Lower leg skin (tissue), 4 donors: ENCODE data around the gene HOXC4. TPM values are rescaled to one million over a fixed set of nuclear protein-coding genes. Genes with fewer than 3 reads are reported as not detected.

Source experiments
- DNase-seq, 2 donors: peaks; one replicate each; pipeline ENCODE4 v3.0.0-alpha.2; 2019; ENCODE audit warnings: low spot score in 2 of 2
- H3K4me3 ChIP-seq: fragments of 200-600 bp; sonication (generic); 2 replicates; pipeline ENCODE4 v1.5.1; 2017; ENCODE audit warnings: mild to moderate bottlenecking, low read depth; ENCODE audit not compliant: poor library complexity, severe bottlenecking
- POLR2A ChIP-seq, 2 donors: fragments of 450-650 bp; IDR thresholded peaks; one replicate each; pipeline ENCODE4 v1.6.1; 2016 to 2017; ENCODE audit warnings: antibody characterized with exemption in 2 of 2, mild to moderate bottlenecking in 1 of 2, moderate library complexity in 1 of 2
- WGBS, 2 donors: methylation state at CpG; one replicate each; pipeline ENCODE4 v1.1.5; 2018; 5-methylcytosine and 5-hydroxymethylcytosine counted together
- intact Hi-C: fragments of 100-400 bp; cut with DNase I; formaldehyde crosslinking; loops from one replicate; pipeline ENCODE4 v1.15.0; 2023; ENCODE audit warnings: low total_unique reads
- total RNA-seq, 4 donors: library from RNA; depleted of rRNA; stranded (reverse); fragments of >200 nt; gene quantifications; one replicate each; pipeline ENCODE4 v1.1.0, GENCODE V29; 2016
- TF ChIP-seq, protein P1 (sequence below), 3 donors: fragments of 450-650 bp; IDR thresholded peaks; one replicate each; pipeline ENCODE4 v1.5.1; 2016; ENCODE audit warnings: antibody characterized with exemption in 3 of 3, mild to moderate bottlenecking in 3 of 3, moderate library complexity in 2 of 3

The HOXC4 gene
- total RNA-seq, 4 donors from 2014 or later = 1.7 to 6.1 (median 3.2) TPM

DNA sequence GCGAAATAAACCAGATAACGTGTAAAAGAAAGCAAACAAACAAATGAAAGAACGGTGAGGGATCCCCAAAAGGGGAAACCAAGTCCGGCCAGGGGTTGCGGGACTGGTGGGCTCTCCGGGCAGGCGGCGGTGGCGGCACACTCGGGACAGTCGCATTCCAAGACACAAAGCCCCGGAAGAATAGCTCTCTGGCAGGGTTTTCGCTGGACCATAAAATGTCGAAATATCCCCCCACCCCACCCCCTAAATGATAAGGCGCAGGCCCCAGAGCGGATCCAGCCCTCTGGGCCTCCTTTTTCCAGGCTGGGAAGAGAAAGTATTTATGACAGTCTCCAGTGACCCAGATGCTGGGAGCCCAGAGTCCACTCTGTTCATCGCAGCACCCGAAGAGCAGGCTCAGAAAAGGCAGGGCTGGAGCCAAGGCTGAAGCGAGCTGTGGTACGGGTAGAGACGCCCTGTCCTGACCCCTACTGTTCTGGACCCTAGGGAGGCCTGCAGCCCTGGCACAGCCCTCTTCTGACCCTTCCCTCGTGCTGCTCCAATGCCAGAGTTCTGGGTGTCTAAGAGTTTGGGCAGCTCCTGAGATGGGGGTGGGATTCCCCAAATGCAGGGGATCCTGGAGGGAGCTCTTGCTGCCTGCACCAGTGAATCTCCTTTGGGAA, 46.9 kb upstream of the HOXC4 start:
- TF ChIP-seq, protein P1, sequence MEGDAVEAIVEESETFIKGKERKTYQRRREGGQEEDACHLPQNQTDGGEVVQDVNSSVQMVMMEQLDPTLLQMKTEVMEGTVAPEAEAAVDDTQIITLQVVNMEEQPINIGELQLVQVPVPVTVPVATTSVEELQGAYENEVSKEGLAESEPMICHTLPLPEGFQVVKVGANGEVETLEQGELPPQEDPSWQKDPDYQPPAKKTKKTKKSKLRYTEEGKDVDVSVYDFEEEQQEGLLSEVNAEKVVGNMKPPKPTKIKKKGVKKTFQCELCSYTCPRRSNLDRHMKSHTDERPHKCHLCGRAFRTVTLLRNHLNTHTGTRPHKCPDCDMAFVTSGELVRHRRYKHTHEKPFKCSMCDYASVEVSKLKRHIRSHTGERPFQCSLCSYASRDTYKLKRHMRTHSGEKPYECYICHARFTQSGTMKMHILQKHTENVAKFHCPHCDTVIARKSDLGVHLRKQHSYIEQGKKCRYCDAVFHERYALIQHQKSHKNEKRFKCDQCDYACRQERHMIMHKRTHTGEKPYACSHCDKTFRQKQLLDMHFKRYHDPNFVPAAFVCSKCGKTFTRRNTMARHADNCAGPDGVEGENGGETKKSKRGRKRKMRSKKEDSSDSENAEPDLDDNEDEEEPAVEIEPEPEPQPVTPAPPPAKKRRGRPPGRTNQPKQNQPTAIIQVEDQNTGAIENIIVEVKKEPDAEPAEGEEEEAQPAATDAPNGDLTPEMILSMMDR (IDR thresholded peaks at IDR 0.05) = no peak
- no peak overlapping the region for H3K4me3 ChIP-seq
- 44 to 52% methylated on average over 22 of the region's 22 CpGs for WGBS, 2 donors
- intact Hi-C loops = loop anchor here (2.0 kb wide), 1 partner anchor 196 kb away; no protein-coding TSS in a partner anchor
- no peak for DNase-seq

DNA sequence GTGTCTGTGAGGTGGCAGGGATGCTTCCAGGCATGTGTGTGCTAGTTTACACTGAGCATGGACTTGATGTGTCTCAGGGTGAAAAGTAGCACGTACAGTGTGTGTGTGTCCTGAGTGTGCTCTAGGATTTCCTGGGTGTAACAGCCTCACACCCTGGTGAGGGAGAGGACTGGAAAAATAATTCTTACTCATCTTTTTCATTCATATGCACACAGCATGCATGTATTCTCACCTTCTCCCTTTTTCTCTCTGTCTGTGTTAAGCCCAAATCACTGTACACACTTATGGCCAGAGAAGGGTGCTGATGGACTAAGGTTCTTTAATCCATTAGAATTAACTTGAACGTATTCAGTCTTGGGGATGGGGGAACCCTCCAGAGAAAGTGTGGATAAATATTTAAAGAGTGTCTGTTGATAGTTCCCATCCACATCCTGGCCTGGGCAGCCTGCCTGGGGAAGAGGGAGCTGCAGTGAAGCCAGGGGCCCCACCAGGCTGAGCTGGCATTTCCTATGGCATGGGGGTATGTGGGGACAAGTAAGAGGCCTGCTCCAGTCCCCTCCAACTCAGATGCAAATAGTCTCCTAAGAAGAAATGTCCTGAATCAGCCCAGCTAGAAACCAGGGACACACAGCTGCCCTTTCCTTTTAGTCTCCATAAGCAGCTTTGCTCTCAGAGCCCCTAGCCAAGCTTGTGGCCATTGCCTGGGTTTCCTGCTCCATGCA, 45.9 kb upstream of the HOXC4 start:
- no peak for DNase-seq
- no peak for TF ChIP-seq POLR2A (IDR thresholded peaks at IDR 0.05)
- TF ChIP-seq, protein P1 (IDR thresholded peaks at IDR 0.05) = no peak
- intact Hi-C loops = loop anchor here (2.0 kb wide), 1 partner anchor 195 kb away; no protein-coding TSS in a partner anchor
- 43 to 52% methylated on average over 2 of the region's 2 CpGs for WGBS, 2 donors
- H3K4me3 ChIP-seq = no peak overlapping the region

DNA sequence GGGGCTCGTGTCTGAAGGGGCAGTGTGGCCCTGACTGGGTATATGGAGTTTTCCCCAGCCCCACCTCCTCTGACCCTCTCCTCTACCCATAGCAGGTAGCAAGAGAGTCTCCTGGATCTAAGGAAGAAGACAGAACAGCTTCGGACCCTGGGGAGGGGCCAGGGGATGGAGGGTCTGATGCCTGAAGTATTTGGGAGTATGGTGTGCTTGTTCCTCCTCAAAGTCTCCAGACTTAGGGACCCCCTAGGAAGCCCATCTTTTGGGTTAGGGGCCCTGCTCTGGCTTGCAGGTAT, 45.4 kb upstream of the HOXC4 start:
- DNase-seq = no peak
- WGBS, 2 donors = 27 to 56% methylated on average over 2 of the region's 2 CpGs
- no peak overlapping the region for H3K4me3 ChIP-seq
- no peak for TF ChIP-seq POLR2A (IDR thresholded peaks at IDR 0.05)
- TF ChIP-seq, protein P1 (IDR thresholded peaks at IDR 0.05) = no peak
- intact Hi-C loops = no loop called here

DNA sequence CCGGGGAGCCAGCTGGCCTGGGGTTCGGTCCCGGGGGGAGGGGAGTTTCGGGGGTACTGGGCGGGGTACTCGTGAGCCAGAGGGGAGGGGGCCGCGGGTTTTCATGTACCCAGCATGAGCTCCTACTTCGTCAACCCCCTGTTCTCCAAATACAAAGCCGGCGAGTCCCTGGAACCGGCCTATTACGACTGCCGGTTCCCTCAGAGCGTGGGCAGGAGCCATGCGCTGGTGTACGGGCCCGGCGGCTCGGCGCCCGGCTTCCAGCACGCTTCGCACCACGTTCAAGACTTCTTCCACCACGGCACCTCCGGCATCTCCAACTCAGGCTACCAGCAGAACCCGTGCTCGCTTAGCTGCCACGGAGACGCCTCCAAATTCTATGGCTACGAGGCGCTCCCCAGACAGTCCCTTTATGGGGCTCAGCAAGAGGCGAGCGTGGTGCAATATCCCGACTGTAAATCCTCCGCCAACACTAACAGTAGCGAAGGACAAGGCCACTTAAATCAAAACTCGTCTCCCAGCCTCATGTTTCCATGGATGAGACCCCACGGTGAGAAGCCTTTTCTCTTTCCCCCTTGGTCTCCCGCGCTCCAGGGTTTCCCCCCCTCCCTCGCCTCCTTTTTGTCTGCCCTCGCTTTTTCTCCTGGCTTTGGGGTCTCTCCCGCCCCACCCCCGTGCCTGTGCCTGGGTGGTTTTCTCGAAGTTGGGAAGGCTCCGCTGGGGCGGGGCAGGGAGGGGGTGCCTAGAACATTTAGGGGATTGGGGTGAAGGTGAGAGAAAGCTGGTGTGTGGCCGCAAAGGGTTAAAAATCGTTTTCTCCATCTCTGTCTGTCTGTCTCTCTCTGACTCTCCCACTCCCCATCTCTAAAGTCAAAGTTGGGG, 44.2 kb upstream of the HOXC4 start:
- TF ChIP-seq, protein P1 (IDR thresholded peaks at IDR 0.05) = no peak
- TF ChIP-seq POLR2A (IDR thresholded peaks at IDR 0.05) = no peak
- DNase-seq = no peak
- no peak overlapping the region for H3K4me3 ChIP-seq
- WGBS, 2 donors = 8 to 12% methylated on average over 37 to 51 of the region's 51 CpGs
- intact Hi-C loops = no loop called here

DNA sequence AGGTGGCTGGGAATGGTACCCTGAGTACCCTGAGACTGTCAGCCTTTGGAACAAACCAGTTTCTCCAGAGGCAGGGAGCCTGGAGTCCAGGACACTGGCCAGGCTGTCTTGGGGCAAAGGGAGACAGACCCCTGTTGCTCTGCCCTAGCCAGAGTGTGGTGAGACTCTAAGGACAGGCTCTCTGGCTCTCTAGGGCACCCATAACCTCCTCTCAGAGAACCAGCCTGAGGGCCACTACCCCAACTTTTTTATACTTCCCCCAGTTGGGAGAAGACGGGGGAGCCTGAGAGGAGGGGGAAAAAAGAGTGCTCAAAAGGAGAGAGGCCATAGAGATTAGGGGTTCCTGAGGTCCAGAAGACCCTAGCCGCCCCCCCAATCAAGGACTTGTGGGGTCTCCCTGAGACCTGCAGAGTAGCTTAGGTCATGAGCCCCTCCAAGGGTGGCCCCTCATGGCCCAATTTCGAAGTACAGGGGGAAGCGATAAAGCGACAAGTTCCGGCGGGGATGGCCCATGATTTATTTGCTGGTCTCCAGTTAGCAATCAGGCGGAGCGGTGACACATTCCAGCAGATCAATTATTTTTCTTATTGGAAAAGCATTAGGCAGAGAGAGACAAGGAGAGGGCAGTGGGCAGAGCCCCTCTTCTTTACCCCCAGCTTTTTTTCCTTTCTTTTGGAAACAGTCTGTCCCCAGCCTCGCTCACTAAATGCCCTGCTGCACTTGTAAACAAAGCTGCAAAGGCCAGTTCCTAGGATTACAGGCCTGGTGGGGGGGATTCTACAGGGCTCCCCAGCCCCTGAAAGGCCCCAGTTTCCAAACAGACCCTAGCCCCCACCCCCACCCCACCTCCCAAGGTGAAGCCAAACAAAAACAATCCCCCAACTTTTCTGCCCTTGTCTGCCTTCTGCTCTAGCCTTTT, 43.3 kb upstream of the HOXC4 start:
- no peak for DNase-seq
- 47 to 60% methylated on average over 10 of the region's 10 CpGs for WGBS, 2 donors
- intact Hi-C loops = no loop called here
- no peak for TF ChIP-seq POLR2A (IDR thresholded peaks at IDR 0.05)
- TF ChIP-seq, protein P1 (IDR thresholded peaks at IDR 0.05) = no peak
- no peak overlapping the region for H3K4me3 ChIP-seq
